Measurements from ENCODE around the gene NTSR2. TPM values are rescaled to one million over a fixed set of nuclear protein-coding genes. Genes with fewer than 3 reads are reported as not detected.
A peak's percentile ranks its signal among the peaks of the same experiment; 100 is the strongest.

The NTSR2 gene
- total and polyA plus RNA-seq, 8 donors: not detected

- Histone ChIP-seq H3K4me3 (no peak overlapping the region), H3K4me1 (peaks cover 0 to 19% (median 11%) of the 10 kb centered on the region in 4 donors), H3K27me3 (peaks cover 0 to 25% (median 15%) of the 10 kb centered on the region in 3 donors), H3K9me3 (no peaks in the 10 kb centered on the region), H3K36me3 (no peaks in the 10 kb centered on the region), H3K27ac (no peak overlapping the region)
- intact Hi-C loops (cut with DNase I; ENCODE audit: low total_unique reads): no loop called here
- peak; percentile 57 for DNase-seq
- peak in 5 of 7 experiments; percentile 23 to 71 (median 60) for TF ChIP-seq CTCF (IDR thresholded peaks at IDR 0.05)
- TF ChIP-seq EP300 (IDR thresholded peaks at IDR 0.05): no peak
- no peak for TF ChIP-seq POLR2A (IDR thresholded peaks at IDR 0.05)
- 63 to 74% (median 66%) methylated on average over 28 to 31 of the region's 31 CpGs for WGBS, 5 donors
These were observed 12.0 kb upstream of the NTSR2 start for GRCh38 chr2:11681722-11682589.

GRCh38 chr2:11680901-11681721 is 11.1 kb upstream of the NTSR2 start:
- no peaks in the 10 kb centered on the region for H3K36me3 ChIP-seq
- H3K27ac ChIP-seq: no peak overlapping the region
- H3K4me3 ChIP-seq: no peak overlapping the region
- H3K4me1 ChIP-seq: peaks cover 0 to 19% (median 11%) of the 10 kb centered on the region in 4 donors
- H3K27me3 ChIP-seq: peaks cover 0 to 32% (median 22%) of the 10 kb centered on the region in 3 donors
- no peaks in the 10 kb centered on the region for H3K9me3 ChIP-seq
- 87 to 97% (median 91%) methylated on average over 15 of the region's 15 CpGs for WGBS, 5 donors
- intact Hi-C loops (cut with DNase I; ENCODE audit: low total_unique reads): no loop called here
- DNase-seq: peak in 1 of 2 donors; percentile 9
- TF ChIP-seq POLR2A (IDR thresholded peaks at IDR 0.05) (no peak), EP300 (IDR thresholded peaks at IDR 0.05) (no peak), CTCF (IDR thresholded peaks at IDR 0.05) (no peak), POLR2AphosphoS5 (IDR thresholded peaks at IDR 0.05) (no peak)

- 41 to 65% (median 55%) methylated on average over 16 of the region's 16 CpGs for WGBS, 5 donors
- no peaks in the 10 kb centered on the region for H3K36me3 ChIP-seq
- intact Hi-C loops (cut with DNase I; ENCODE audit: low total_unique reads): no loop called here
- peaks cover 0 to 4% (median 0%) of the 10 kb centered on the region in 4 donors for H3K9me3 ChIP-seq
- H3K4me3 ChIP-seq: no peak overlapping the region
- TF ChIP-seq CTCF (IDR thresholded peaks at IDR 0.05) (no peak), EP300 (IDR thresholded peaks at IDR 0.05) (no peak), POLR2A (IDR thresholded peaks at IDR 0.05) (no peak), POLR2AphosphoS5 (IDR thresholded peaks at IDR 0.05) (no peak)
- H3K4me1 ChIP-seq: peaks cover 0 to 19% (median 11%) of the 10 kb centered on the region in 4 donors
- H3K27ac ChIP-seq: no peak overlapping the region
- H3K27me3 ChIP-seq: peaks cover 0 to 32% (median 24%) of the 10 kb centered on the region in 3 donors
- DNase-seq: peak; percentile 29 to 42
These were observed 10.3 kb upstream of the NTSR2 start for GRCh38 chr2:11680182-11680900.
